Rectal smooth muscle tissue (tissue), 1 donor: ENCODE measurements around the gene KCND3.

Experiments
- H3K27ac ChIP-seq: one replicate; pipeline ENCODE4 v1.7.0; 2013; ENCODE audit warnings: low read depth, low read length, inconsistent platforms
- H3K27me3 ChIP-seq: one replicate; pipeline ENCODE4 v1.7.0; 2013; ENCODE audit warnings: low read length; ENCODE audit not compliant: control insufficient read depth, insufficient read depth
- H3K36me3 ChIP-seq: one replicate; pipeline ENCODE4 v1.7.0; 2013; ENCODE audit warnings: low read length; ENCODE audit not compliant: control insufficient read depth, insufficient read depth
- H3K4me1 ChIP-seq: one replicate; pipeline ENCODE4 v1.7.0; 2013; ENCODE audit warnings: low read length; ENCODE audit not compliant: control insufficient read depth, insufficient read depth
- H3K4me3 ChIP-seq: one replicate; pipeline ENCODE4 v1.7.0; 2013; ENCODE audit warnings: low read length
- H3K9ac ChIP-seq: one replicate; pipeline ENCODE4 v1.7.0; 2013; ENCODE audit warnings: low read length

Gene KCND3

DNA sequence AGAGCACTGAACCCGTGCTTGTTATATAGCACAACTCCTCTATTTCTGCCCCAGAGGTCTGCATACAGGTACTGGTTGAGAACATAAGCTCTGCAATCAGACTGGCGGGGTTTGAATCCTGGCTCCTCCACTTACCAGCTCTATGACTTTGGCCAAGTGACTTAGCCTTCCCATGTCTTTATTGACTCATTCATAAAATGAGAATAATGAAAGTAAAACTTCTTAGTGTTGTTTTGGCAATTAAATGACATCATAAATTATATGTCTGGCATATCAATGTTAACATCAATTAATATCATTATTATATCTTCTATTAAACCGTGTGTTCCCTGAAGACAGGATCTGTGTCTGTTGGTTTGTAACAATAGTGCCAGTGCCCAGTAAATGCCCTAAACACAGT lies 254.6 kb downstream of the KCND3 start:
- no peak overlapping the region for H3K27ac ChIP-seq
- H3K4me1 ChIP-seq = peaks cover 15% of the 10 kb centered on the region

DNA sequence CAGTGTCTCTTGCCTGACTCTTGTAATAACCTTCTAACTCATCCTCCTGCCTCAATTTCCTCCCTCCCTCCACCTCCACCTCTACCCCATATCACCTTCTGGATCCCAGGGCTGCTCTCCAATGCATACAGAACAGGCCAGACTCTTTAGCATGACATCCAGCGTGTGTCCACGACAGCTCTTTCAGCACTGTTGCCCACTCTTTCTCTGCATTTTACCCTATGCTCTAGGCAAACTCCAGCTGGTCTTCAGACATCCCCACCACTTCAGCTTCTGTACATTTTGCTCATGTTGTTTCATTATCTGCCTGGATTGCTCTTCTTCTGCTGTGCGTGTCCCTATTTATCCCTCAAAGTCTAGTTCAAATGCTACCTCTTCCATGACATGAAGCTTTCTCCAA lies 255.0 kb downstream of the KCND3 start:
- H3K4me1 ChIP-seq = peaks cover 14% of the 10 kb centered on the region
- no peak overlapping the region for H3K27ac ChIP-seq
- H3K36me3 ChIP-seq = no peaks in the 10 kb centered on the region
- no peaks in the 10 kb centered on the region for H3K27me3 ChIP-seq
- H3K4me3 ChIP-seq = no peak overlapping the region
- no peak overlapping the region for H3K9ac ChIP-seq

More for the DNA sequence above, 254.6 kb downstream of the KCND3 start:
- no peak overlapping the region for H3K4me3 ChIP-seq
- no peak overlapping the region for H3K9ac ChIP-seq
- H3K27me3 ChIP-seq = no peaks in the 10 kb centered on the region
- H3K36me3 ChIP-seq = no peaks in the 10 kb centered on the region

GRCh38 chr1:111733992-111734341 lies 255.5 kb downstream of the KCND3 start:
- Histone ChIP-seq H3K9ac (no peak overlapping the region), H3K27me3 (no peaks in the 10 kb centered on the region), H3K4me1 (peaks cover 14% of the 10 kb centered on the region), H3K4me3 (no peak overlapping the region), H3K27ac (no peak overlapping the region), H3K36me3 (no peaks in the 10 kb centered on the region)

GRCh38 chr1:111733183-111733991 lies 256.1 kb downstream of the KCND3 start:
- Histone ChIP-seq H3K4me1 (peaks cover 14% of the 10 kb centered on the region), H3K27me3 (no peaks in the 10 kb centered on the region), H3K9ac (no peak overlapping the region), H3K4me3 (no peak overlapping the region), H3K36me3 (no peaks in the 10 kb centered on the region), H3K27ac (peak overlapping the region; percentile 40)

DNA sequence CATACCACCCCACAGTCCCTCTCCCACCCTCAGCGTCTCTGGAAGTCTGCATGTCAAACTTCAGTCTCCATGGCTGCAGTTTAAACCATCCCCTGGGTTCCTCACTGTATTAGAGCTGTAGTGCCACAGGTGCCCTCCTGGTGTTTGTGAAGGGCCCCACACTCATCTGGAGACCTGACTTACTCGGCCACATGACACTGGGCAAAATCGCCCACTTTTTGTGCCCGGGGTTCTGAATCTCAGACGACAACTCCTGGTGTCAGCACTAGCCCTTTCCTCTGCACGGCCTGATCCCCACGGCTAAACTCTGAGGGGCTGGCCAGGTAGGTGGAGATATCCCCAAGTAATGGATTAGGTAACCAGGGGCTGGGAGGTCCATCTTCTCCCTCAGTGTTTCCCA lies 256.8 kb downstream of the KCND3 start:
- Histone ChIP-seq H3K4me1 (peaks cover 9% of the 10 kb centered on the region), H3K27me3 (no peaks in the 10 kb centered on the region), H3K4me3 (no peak overlapping the region), H3K36me3 (no peaks in the 10 kb centered on the region), H3K9ac (no peak overlapping the region), H3K27ac (peak overlapping the region; percentile 40)

- Histone ChIP-seq H3K27me3 (no peaks in the 10 kb centered on the region), H3K36me3 (no peaks in the 10 kb centered on the region), H3K4me3 (no peak overlapping the region), H3K9ac (no peak overlapping the region), H3K27ac (no peak overlapping the region), H3K4me1 (peaks cover 2% of the 10 kb centered on the region)
Measured at GRCh38 chr1:111731956-111732355, 257.5 kb downstream of the KCND3 start.

GRCh38 chr1:111730706-111731105 lies 258.8 kb downstream of the KCND3 start:
- H3K27me3 ChIP-seq = no peaks in the 10 kb centered on the region
- H3K9ac ChIP-seq = no peak overlapping the region
- H3K4me1 ChIP-seq = no peaks in the 10 kb centered on the region
- H3K36me3 ChIP-seq = no peaks in the 10 kb centered on the region
- H3K27ac ChIP-seq = no peak overlapping the region
- no peak overlapping the region for H3K4me3 ChIP-seq

GRCh38 chr1:111729946-111730681 lies 259.4 kb downstream of the KCND3 start:
- H3K9ac ChIP-seq = no peak overlapping the region
- no peak overlapping the region for H3K4me3 ChIP-seq
- H3K27me3 ChIP-seq = no peaks in the 10 kb centered on the region
- no peaks in the 10 kb centered on the region for H3K4me1 ChIP-seq
- H3K36me3 ChIP-seq = no peaks in the 10 kb centered on the region
- H3K27ac ChIP-seq = no peak overlapping the region

DNA sequence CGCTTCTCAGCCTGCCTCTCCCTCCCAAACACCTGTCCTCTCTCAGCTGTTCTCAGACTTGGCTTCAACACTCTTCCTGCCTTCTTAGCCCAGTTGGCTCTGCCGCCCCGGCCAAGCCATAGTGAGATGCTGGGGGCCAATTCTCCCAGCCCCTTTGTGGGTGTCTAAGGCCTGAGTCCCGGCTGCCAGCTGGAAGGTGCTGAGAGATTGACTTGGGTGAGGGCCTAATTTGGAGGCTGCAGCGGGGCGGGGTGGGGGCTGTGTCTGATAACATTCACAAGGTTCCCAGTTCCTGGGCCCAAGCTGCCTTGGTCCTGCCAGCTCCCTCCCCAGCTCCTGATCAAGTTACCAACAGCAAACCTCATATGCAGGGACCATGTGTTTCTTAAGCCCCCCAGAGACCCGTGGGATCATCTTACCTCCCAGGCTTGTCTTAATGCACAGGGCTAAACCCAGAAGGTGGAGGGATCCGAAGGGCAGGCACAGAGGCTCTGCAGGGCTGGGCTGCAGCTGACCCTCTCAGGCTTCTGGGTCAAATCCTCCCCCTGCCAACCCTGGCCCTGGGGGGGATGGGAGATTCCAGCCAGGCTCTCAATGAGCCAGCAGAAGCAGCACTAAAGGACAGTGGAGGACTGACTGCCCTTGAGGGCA lies 260.1 kb downstream of the KCND3 start:
- Histone ChIP-seq H3K36me3 (no peaks in the 10 kb centered on the region), H3K4me1 (no peaks in the 10 kb centered on the region), H3K9ac (no peak overlapping the region), H3K27ac (no peak overlapping the region), H3K4me3 (no peak overlapping the region), H3K27me3 (no peaks in the 10 kb centered on the region)

GRCh38 chr1:111727056-111727455 lies 262.4 kb downstream of the KCND3 start:
- no peak overlapping the region for H3K4me3 ChIP-seq
- no peak overlapping the region for H3K9ac ChIP-seq
- H3K36me3 ChIP-seq = no peaks in the 10 kb centered on the region
- H3K27ac ChIP-seq = no peak overlapping the region
- no peaks in the 10 kb centered on the region for H3K4me1 ChIP-seq
- H3K27me3 ChIP-seq = no peaks in the 10 kb centered on the region

GRCh38 chr1:111725192-111725591 lies 264.3 kb downstream of the KCND3 start:
- no peak overlapping the region for H3K4me3 ChIP-seq
- no peaks in the 10 kb centered on the region for H3K27me3 ChIP-seq
- no peak overlapping the region for H3K9ac ChIP-seq
- peaks cover 6% of the 10 kb centered on the region for H3K4me1 ChIP-seq
- no peaks in the 10 kb centered on the region for H3K36me3 ChIP-seq
- H3K27ac ChIP-seq = no peak overlapping the region

- H3K4me3 ChIP-seq = no peak overlapping the region
- H3K36me3 ChIP-seq = no peaks in the 10 kb centered on the region
- H3K9ac ChIP-seq = no peak overlapping the region
- no peaks in the 10 kb centered on the region for H3K27me3 ChIP-seq
- peaks cover 7% of the 10 kb centered on the region for H3K4me1 ChIP-seq
- no peak overlapping the region for H3K27ac ChIP-seq
Measured at GRCh38 chr1:111723871-111724270, 265.6 kb downstream of the KCND3 start.
